A204.1 (cell line): ENCODE measurements around the gene AIG1.
"Not testable (repeated sequence)": the region's sequence is repeated elsewhere in the genome, so short reads cannot be mapped to it uniquely, and the experiment has no call there.

Experiments
- FAIRE-seq: peaks from 2 replicates; lab custom pipeline; 2012; peaks lifted over from hg19 to GRCh38; lab: Jason Lieb, UNC

AIG1 gene, protein sequence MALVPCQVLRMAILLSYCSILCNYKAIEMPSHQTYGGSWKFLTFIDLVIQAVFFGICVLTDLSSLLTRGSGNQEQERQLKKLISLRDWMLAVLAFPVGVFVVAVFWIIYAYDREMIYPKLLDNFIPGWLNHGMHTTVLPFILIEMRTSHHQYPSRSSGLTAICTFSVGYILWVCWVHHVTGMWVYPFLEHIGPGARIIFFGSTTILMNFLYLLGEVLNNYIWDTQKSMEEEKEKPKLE

DNA sequence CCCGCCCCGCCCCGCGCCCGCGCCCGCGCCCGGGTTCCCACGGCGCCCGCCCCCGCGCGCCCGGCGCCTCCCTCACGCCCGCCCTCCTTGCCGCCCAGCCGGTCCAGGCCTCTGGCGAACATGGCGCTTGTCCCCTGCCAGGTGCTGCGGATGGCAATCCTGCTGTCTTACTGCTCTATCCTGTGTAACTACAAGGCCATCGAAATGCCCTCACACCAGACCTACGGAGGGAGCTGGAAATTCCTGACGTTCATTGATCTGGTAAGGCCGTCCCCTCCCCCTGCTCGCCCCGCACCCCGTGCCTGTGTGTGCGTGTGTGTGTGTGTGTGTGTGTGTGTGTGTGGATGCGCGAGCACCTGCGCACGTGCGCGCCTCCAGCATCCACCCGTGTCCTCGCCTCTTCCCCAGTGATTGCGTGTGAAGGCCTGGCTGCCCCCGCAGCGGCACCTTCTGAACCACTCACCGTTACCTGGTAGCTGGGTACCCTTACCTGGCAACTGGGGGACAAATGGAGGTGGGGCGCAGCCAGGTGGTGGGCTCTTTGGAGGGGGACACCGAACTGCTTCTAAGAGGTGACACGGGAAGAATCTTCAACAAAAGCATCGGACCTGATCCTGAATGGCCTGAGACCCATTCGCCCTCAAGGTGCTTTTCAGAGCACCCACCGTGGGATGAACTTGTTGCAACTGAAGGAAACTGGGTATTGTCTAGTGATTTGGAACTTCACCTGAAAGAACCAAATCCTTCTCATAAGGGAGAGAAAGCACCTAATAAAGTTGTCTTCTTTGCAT, at the start of gene AIG1:
Gene AIG1, plus strand, starts transcription at position 84 of the 791 bp plus-strand sequence. Its CDS starts 37 bp downstream, at position 121.
- no peak for FAIRE-seq

DNA sequence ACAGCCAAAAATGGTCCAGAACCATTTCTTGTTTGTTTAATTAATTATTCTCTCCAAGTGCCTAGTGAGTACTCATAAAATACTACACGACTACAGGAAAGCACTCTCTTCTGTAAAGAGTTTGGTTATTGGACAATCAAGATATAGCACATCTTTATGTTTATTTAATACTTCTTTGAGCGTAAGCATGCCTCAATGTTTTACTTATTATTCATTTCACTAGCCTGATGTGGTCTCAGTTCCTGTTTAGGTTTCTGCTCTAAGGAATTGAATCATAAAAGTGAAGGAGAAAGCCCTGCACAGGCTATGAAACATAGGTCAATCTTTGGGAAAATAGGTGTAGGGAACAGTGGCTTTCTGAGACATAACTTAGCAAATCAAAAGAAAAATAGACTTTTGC, 45.9 kb upstream of the AIG1 start:
- FAIRE-seq, result no peak

DNA sequence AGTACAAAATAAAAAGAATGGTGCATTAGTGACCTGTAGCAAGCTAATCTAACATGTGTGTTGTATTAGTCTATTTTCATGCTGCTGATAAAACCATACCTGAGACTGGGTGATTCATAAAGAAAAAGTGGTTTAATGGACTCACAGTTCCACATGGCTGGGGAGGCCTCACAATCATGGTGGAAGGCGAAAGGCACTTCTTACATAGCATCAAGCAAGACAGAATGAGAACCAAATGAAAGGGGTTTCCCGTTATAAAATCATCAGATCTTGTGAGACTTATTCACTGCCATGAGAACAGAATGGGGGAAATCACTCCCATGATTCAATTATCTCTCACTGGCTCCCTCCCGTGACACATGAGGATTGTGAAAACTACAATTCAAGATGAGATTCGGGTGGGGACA, 45.4 kb upstream of the AIG1 start:
- FAIRE-seq, result no peak

DNA sequence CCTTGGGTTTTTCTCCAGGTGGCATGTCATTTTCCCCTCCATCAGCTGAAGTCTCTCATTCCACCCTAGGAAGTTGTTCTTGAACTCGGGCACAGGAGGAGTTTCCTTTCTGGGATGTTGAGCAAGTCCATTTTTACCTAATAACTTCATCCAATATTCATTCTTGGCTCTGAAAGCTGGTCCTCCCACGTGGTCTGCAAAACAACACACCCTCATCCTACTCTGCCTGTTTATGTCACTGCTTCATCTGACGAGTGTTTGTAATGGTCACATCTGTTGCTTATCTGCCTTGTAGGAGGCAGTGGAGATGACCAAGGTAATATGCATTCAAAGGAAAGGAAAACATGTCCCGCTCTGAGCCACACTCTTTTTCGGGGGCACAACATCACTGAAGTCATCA, 41.7 kb upstream of the AIG1 start:
- no peak for FAIRE-seq

DNA sequence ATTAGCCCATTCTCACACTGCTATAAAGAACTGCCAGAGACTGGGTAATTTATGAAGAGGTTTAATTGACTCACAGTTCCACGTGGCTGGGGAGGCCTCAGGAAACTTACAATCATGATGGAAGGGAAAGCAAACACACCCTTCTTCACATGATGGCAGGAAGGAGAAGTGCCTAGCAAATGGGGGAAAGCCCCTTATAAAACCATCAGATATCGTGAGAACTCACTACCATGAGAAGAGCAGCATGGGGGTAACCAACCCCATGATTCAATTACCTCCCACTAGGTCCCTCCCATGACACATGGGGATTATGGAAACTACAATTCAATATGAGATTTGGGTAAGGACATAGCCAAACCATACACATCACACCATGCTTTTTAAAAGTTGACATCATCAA, 39.8 kb upstream of the AIG1 start:
- not testable (repeated sequence) for FAIRE-seq

DNA sequence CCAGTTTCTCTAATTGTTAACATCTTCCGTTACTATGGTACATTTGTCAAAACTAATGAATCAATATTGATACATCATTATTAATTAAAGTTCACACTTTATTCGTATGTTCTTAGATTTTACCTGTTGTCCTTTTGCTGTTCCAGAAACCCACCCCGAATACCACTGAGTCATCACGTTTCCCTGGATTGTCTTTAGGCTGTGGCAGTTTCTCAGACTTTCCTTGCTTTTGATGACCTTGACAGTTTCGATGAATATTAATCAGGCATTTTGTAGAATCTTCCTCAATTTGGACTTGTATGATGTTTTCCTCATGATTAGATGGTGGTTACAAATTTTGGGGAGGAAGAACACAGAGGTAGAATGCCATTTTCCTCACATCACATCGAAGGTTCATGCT, 39.1 kb upstream of the AIG1 start:
- no peak for FAIRE-seq

DNA sequence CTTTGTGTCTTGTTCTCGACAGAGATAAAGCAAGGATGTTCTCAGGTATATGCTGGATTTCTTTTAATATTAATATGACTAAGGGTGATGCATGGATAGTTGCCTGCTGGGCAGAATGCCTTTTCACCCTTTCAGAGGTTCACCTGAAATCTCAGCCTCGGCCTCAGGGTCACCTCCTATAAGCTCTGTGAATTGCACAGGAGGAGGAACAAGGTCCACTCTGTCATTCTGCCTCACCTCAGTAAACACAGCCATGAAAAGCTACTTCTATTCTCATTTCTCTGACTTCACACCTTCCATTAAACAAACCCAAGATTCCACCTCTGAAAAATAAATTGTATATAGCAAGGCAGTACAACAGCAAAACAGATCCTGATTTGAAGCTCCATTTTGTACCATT, 38.1 kb upstream of the AIG1 start:
- FAIRE-seq, result no peak

DNA sequence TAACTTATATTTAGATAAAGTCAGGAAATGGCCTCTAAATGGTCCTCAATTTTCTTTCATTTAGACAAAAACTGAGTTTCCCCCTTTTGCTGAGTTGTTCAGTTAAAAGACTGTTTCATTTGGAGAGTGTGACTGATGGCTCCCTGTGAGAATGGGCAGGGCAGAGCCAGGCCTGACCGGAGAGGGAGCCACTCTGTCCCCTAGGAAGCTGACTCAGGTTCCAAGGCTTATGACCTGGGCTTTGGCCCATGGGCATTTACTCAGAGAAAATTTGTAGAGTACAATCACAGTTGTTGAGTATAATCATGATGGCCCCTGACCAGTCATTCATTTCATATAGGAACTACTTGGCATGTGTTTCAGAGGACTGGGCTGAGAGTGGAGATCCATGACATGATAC, 37.0 kb upstream of the AIG1 start:
- FAIRE-seq, result no peak

DNA sequence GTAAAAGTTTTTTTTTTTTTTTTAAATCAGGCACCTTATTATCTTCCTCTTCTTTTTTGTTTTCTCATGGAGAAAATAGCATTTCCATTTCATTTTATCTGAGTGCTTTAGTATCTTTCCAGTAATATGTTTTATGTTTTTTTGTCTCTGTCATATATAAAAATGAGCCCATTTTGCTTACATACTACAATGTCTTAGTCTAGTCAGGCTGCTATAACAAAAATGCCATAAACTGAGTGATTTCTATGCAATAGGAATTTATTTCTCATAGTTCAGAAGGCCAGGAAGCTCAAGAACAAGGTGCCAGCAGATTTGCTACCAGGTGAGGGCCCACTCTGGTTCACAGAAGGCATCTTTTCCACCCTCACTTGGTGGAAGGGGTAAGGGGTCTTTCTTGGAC, 35.7 kb upstream of the AIG1 start:
- FAIRE-seq, result no peak

DNA sequence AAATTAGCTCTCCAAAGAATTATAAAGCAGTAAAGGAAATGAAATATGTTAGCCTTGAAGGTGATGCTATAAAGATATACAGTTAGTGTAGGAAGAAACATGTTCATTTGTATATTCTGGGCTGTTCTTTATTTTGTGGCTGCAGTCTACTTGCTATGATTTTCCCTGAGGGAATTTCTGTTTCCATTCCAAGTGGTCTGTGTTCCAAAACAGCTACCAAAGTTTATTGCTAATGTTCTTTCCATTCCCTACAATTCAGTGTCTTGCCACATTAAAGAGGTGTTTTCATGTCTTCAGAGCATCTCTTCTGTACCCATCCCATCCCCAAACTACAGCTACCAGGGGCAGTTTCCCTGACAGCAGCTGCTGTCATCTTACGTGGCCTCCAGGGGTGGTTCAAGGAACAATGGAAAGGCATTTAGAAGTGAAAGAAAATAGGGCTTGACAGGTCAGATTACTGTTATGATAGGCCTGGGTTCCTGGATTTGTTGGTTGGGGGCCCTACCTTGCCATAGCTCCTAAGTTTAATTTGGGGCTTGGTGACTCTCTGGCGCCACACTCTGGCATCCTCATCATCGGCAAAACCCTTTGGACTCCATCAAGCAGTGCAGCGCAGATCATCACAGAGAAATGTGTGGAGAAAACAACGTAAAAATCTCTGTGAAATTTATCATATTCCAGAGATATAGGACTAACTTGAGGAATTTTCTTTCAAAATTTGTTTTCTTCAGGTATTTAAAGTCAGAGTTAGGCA, 33.8 kb upstream of the AIG1 start:
- no peak for FAIRE-seq

DNA sequence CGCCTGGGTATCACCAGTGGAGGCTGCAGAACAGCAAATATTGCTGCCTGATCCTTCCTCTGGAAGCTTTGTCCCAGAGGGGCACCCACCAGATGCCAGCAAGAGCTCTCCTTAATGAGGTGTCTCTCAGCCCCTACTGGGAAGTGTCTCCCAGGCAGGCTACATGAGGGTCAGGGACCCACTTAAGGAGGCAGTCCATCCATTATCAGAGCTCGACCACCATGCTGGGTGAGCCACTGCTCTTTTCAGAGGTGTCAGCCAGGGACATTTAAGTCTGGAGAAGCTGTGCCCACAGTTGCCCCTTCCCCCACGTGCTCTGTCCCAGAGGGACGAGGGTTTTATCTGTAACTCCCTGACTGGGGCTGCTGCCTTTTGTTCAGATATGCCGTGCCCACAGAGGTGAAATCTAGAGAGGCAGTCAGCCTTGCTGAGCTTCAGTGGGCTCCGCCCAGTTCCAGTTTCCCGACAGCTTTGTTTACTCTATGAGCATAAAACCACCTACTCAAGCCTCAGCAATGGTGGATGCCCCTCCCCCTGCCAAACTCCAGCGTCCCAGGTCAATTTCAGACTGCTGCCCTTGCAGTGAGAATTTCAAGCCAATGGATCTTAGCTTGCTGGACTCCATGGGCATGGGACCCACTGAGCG, 25.9 kb upstream of the AIG1 start:
- FAIRE-seq, result no peak

DNA sequence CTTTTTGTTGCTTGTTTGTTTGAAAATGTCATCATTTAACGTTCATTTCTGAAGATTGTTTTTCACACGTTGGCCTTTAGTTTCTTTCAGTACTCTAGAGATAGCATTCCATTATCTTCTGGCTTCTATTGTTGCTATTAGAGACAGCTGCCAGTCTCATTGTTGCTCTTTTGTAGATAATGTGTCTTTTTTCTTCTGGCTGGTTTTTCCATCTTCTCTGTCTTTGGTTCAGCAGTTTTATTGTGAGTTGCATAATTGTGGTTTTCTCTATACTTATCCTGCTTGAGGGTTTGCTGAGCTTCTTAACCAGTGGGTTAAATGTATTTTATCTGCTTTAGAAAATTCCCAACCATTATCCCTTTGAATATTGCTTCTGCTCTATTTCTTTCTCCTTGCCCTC, 23.2 kb upstream of the AIG1 start:
- no peak for FAIRE-seq

DNA sequence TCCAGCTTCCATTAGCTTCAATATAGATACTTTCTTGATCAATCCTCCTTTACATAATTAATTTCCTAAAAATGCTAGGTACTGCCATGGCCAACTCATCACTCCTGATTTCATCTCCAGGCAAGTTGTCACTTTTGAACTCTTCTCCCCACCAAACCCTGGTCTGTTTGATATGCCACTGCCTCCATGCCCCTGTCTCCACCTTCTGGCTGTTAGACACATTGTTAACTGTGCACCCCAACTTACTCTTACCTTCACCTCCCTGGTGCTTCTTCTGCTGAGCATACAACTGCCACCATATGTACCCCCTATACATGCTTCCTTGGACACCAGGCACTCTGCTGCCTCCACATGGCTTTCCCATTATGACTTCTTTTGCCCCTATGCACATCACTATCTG, 21.9 kb upstream of the AIG1 start:
- no peak for FAIRE-seq

DNA sequence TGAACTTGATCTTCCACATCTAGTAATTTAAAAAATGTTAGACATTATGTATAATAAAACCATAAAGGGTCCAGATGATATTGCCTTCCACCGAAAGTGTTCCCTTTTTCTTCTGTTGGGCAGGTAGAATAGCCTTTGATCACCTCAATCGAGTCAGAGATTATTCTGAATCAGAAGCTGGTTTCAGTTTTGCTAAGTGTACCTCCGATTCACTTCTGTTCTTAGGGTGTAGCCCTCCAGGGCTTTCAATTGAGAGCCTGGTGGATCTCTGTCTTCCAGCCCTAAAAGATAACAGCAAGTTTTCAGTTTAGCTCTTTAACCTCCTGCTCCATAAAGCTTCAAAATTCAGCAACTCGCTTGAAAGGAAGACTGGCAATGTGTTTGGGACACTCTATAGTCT, 21.1 kb upstream of the AIG1 start:
- no peak for FAIRE-seq

DNA sequence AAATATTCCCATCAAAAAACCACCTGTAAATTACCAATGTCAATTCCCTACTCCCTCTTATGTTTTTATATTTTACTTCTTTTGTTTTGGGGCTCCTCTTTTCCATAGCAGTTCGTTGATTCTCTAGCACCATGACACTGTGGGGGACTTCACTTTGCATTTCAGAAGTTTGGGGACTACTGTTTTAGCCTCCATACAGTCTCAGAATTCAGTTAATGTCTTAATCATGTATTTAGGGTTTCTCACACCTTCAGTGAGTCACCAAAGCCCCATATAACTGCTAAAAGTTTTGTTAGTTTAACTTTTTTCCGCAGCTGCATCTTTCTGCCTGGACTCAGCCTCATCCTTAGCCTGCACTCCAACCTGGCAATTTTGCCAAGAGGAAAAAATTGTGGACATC, 20.7 kb upstream of the AIG1 start:
- no peak for FAIRE-seq

DNA sequence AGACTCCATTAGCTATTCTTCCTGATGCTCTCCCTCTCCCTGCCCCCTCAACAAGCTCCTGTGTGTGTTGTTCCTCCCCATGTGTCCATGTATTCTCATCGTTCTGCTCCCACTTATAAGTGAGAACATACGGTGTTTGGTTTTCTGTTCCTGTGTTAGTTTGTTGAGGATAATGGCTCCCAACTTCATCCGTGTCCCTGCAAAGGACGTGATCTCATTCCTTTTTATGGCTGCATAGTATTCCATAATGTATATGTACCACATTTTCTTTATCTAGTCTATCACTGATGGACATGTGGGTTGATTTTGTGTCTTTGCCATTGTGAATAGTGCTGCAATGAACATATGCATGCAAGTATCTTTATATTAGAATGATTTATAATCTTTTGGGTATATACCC, 16.3 kb upstream of the AIG1 start:
- not testable (repeated sequence) for FAIRE-seq

DNA sequence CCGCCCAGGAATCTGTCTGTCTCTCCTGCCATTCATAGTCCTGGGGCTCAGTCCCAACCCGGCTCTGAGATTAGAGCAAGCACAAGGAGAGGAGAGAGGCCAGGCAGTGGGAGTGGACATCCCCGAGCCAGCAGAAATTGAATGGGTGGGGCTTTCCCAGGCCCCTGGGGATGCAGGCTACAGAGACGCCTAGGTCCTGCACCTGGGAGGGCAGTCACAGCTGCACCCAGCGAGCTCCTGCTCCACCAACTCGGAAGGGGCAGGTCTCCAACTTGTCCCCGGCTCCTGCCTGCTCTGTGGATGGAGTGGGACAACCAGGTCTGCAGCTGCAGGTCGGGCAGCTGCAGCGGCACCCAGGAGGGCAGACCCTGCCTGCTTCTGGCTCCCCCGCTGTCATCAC, 11.1 kb upstream of the AIG1 start:
- FAIRE-seq, result no peak

DNA sequence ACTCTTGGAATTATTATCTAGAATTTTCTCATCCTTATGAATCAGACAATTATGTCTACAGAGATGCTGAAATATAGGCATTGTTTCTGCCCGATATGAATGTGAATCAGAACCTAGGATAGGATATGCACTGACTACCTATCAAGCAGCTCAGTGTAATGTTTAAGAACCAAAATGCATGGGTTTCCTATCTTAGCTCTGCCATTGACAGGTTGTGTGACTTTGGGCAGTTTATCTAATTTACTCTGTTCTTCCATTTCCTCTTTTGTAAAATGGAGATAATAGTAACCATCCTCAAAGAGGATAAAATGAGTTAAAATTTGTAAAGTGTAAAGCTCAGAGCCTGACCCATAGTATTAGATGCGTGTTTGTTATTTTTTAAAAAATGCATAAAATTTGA, 10.2 kb upstream of the AIG1 start:
- no peak for FAIRE-seq

DNA sequence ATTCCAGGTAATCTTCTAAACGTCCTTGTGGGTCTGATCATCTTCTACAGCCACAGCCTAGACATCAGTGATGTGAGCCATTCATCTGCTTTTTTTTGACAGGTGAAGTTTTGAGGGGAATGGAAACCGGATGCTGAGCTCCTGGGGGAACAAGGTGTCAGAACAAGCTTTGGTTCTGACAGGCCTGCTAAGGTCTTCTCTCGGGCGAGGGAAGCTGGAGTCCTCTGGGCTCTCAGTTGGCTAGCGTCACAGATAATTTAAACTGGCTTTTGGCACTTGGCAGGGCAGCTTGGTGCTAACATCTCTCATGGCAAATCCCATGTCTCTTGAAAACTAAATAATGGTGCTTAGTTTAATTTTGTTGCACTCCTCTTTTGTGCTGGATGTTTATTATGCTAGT, 8.4 kb upstream of the AIG1 start:
- no peak for FAIRE-seq

DNA sequence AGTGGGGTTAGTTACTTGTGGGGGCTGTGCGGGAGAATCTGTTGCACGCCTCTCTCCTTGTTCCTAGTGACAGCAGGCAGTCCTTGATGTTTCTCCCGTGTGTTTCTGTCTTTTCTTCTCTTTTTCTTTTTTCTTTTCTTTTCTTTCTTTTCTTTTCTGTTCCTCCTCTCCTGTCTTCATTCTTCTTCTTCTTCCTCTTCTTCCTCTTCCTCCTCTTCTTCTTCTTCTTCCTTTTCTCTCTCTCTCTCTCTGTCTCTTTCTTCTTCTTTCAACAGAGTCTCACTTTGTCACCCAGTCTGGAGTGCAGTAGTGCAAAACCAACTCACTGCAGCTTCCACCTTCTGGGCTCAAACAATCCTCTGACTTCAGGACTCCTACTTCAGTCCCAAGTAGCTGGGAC, 6.8 kb upstream of the AIG1 start:
- no peak for FAIRE-seq

DNA sequence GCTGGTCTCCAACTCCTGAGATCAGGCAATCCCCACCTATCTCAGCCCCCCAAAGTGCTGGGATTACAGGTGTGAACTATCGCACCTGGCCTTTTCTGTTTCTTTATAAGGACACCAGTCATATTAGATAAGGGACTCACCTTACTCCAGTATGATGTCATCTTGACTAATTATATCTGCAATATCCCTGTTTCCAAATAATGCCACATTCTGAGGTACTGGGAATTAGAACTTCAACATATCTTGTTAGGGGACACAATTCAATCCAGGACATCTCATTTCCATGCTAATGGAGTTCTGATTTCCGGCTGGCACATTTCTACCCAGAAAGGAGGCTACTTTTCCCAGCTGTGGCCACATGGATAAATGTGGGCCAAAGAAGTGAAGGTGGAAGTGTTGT, 6.4 kb upstream of the AIG1 start:
- no peak for FAIRE-seq

DNA sequence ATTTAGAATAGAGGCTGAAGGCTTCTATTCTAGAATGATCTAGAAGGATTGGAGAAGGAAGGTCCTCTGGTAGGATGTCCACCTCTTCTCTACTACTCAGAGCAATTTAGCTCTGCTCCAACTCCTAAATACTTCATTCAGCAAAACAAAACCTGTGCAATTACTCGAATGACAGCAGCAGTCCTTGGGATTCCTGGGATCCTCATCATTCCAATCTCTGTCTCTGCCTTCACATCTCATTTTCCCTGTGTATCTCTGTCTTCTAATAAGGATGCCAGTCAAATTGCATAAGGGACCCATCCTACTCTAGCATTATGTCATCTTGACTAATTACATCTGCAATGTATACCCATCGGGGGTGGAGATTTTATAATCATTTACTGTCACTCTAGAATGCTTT, 5.5 kb upstream of the AIG1 start:
- FAIRE-seq, result no peak

DNA sequence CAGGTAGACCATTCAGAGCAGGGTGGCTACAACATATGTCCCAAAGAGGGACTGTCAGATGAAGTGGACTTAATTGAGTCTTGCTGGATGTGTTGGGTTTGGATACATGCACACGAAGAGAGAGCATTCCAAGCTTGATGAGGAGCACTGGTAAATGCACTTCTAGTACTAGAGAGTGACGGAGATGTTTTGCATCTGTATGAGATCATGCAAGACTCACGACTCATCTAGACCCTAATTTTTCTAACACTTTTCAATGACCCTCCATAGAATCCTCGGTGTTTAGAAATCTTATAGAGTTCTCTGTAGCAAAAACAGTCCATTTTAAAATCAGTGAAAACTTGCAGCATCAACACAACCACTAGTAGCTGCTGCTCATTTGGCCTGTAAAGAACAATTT, 4.8 kb upstream of the AIG1 start:
- FAIRE-seq, result no peak
